Vagina (tissue), 2 donors: ENCODE results near the gene HTR3A.
"Not testable (repeated sequence)": the region's sequence is repeated elsewhere in the genome, so short reads cannot be mapped to it uniquely, and the experiment has no call there.

ENCODE experiments used
- CTCF ChIP-seq, 3 experiments: fragments of 450-650 bp in 2 of 3; fragments of 200-600 bp in 1 of 3; sonication (generic) in 1 of 3; IDR thresholded peaks; one replicate each; pipeline ENCODE4 v1.5.1; 2017 to 2019; ENCODE audit warnings: antibody characterized with exemption in 3 of 3, mild to moderate bottlenecking in 2 of 3, moderate library complexity in 2 of 3
- POLR2A ChIP-seq, 2 donors: fragments of 450-650 bp; IDR thresholded peaks; one replicate each; pipeline ENCODE4 v1.6.1; 2017; ENCODE audit warnings: antibody characterized with exemption in 2 of 2, mild to moderate bottlenecking in 2 of 2, moderate library complexity in 2 of 2
- POLR2AphosphoS5 ChIP-seq, 2 donors: sonication (generic); formaldehyde crosslinking; IDR thresholded peaks; one replicate each; pipeline ENCODE4 v1.9.0; 2017; ENCODE audit warnings: antibody characterized with exemption in 2 of 2, mild to moderate bottlenecking in 2 of 2, low read depth in 1 of 2; ENCODE audit not compliant: insufficient read depth in 1 of 2

DNA sequence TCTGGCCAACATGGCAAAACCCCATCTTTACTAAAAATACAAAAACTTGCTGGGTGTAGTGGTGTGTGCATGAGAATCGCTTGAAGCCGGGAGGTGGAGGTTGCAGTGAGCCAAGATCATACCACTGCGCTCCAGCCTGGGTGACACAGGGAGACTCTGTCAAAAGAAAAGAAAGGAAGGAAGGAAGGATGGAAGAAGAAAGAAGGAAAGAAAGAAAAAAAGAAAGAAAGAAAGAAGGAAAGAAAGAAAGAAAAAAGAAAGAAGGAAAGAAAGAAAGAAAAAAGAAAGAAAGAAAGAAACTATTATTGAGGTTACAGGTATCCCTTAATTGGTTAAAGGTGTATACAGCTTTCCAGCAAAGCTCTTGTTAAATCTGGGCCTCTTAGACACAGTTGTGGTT is 40.7 kb upstream of the HTR3A start:
- not testable (repeated sequence) for TF ChIP-seq CTCF (IDR thresholded peaks at IDR 0.05); POLR2A (IDR thresholded peaks at IDR 0.05); POLR2AphosphoS5 (IDR thresholded peaks at IDR 0.05; ENCODE audit: insufficient read depth in 1 of 2, low read depth in 1 of 2)
